GM18873 (cell line): Measurements from ENCODE around the gene B4GALNT3.
"Not testable (repeated sequence)": the region's sequence is repeated elsewhere in the genome, so short reads cannot be mapped to it uniquely, and the experiment has no call there.

Experiments used
- ATAC-seq: cut with Tn5 transposase; IDR thresholded peaks from one replicate; pipeline ENCODE4 v1.9.1; 2021; ENCODE audit warnings: mild to moderate bottlenecking, moderate library complexity, moderate number of reproducible peaks; ENCODE audit not compliant: unreplicated experiment, low FRiP score

Gene B4GALNT3

DNA sequence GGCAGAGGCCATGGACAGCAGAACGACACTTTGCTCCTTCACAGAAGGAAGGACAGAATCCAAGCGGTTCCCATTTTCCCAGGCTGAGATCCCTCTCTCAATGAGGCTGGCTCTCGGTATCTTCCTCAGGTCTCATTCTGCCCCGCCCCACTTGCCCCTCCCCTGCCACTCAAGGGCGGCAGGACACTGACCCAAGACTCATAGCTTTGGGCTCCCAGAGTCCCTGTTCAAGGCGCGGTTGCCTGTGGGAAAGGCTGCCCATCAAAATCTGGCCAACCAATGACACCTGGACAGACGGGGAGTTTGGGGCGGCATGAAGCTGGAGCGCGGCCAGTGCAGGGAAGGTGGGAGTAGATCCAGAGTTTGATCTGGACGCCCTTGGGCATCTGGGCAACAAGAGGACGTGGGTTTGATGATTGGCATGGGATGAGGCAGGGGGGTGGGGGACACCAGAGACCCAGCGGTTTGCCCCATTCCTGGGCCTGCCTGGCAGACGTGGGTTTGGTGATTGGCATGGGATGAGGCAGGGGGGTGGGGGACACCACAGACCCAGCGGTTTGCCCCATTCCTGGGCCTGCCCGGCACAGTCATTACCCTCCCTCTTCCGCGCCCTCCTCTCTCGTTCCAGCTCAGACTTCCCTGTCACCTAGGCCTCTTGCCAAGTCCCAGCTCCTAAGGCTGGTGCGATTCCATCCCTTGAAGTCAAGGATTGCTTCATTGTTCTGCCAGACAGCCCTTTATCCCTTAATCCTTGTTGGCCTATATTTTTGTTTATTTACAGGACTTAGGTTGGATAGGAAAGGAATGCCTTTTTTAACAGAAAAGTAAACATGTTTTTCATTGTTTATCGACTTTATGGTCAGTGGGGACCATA is 111.4 kb downstream of the B4GALNT3 start:
- ATAC-seq, result no peak

DNA sequence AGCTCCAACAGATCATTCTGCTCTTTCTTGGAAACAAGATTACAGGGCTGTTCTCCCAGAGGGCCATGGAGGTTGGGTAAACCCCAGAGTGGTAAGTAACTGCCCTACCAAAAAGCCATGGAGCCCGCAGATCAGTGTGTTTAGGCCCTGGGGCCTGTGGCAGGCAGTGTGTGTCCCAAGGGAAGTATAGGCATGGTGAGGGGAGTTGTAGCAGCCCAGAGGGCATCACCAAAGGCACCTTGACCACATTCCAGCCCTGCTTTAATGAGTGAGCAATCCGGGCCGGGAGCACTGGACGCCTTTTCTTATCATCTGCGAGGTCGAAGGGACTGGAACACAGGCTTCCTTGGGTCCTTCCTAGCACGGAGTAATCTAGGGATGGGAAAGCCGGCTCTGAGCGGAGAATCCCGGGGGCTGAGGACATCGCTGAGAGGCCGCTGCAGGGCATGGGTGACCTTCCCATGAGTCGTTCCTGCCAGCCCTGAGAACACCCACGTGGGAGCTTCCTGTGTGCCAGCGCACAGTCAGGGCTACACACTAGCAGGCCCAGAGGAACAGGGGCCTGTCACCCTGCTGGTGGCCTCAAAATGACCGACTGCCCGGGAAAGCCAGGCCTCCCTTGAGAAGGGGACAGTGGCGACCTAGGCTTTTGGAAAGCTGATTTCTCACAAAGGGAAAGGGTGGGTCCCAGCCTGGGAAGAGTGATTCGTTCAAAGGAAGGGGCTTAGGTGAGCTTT is 112.2 kb downstream of the B4GALNT3 start:
- no peak for ATAC-seq

DNA sequence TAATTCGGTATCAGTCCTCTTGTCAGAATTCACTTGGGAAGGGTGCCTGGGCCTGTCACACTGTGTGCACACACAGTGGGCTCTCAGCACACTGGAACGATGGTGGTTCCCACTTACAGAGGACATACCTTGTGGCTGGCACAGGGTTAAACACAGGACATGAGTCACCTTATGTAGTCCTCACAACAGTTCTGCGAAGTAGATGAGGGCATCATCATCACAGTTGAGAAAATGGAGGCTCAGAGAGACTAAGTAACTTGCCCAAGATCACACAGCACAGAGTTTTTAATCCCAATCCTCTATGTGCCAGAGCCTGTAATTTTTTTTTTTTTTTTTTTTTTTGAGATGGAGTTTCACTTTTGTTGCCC is 112.8 kb downstream of the B4GALNT3 start:
- no peak for ATAC-seq

DNA sequence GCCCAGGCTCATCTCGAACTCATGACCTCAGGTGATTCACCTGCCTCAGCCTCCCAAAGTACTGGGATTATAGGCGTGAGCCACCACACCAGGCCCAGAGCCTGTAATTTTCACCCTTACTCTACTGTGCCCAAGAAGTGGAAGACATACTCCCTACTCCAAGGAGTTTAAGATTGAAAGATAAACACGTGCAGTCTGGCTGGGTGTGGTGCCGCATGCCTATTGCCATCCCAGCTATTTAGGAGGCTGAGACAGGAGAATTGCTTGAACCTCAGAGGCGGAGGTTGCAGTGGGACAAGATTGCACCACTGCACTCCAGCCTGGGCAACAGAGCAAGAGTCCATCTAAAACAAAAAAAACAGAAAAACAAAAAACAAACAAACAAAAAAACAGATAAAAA is 113.5 kb downstream of the B4GALNT3 start:
- ATAC-seq, result no peak

DNA sequence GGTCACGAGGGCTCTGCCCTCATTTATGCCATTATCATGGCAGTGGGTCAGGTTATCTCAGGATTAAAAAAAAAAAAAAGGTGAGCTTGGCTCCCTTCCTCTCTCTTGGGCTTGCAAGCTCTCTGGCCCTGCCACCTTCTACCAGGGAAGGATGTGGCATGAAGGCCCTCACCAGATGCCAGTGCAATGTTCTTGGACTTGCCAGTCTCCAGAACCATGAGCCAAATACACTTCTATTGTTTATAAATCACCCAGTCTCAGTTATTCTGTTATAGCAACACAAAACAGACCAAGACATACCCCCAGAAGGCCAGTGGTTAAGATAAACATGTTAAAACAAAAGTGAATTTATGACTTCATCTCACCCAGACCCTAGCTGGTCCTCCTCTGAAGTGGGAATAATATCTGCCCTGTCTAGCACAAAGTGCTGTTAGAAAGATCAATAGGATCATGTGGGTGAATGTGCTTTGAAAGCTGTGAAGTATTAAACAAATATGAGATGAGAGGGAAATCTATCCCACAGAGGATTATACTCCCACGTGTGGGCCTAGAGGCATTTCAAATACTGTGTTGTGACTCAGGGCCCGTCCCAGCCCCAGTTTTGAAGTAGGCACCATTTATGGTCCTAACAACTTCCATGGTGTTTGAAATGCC is 114.9 kb downstream of the B4GALNT3 start:
- ATAC-seq, result no peak

DNA sequence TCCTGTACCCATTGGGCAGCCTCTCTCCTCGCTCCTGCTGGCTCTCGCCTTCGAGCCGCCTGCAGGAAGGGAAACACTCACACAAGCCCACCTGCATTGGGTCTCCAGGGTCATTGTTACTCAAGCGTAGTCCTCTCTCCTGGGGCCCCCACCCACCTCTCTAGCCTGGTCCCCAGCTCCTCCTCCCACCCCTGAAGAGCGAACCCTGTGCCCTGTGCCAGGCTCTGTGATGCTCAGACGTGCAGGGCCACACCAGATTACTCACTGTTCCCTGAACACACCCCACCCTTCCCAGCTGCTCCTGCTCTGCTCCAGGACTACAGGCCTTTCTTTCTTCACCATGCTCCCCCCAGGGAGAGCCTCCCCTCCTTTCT is 115.4 kb downstream of the B4GALNT3 start:
- no peak for ATAC-seq

DNA sequence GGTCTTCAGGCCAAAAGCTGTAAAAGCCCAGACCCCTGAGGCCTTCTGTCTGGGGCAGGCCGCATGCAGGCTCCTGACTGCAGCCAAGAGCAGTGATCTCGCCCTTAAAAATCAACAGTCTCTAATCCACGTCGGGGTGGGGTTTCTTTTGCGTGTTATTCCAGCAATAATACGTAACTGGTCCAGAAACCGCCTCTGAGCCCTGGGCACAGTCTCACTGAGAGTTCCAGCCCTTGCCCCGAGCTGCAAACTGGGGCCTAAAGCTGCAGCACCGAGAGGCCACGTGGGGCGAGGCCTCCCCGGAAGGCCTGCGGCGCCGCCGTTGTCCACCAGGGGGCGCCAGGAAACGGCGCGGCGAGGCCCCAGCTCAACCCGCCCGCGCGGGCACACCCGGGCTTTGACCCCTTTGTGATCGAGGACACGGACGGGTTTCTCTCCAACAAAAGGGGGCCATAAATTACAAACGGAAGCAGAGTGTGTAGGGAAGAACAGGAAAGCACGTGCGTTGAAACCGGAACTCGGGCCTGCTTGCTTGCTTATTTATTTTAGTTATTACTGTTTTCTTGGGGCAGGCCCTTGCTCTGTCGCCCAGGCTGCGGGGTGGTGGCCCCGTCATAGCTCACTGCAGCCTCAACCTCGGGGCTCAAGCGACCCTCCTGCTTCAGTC is 116.3 kb downstream of the B4GALNT3 start:
- ATAC-seq, result no peak

DNA sequence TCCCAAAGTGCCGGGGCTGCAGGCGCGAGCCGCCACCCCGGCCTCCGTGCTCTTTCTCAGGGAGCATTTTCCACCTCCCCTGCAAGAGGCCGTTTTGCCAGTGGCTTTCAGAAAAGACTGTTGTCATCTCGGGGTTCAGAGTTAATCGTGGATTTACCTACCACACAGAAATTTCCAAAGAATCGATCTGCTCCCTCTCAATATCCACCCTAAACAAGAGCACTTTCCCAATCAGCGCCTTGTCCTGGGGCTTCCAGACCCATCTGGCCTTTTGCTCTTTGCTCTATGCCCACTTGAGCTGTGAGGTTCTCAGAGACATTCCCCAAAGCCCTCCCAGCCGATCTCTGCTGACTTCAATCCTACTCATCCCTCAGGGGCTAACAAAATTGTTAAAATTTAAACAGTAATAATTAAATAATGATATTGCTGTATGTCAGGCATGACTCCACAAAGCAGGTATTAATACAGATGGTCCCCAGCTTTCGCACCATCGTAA is 116.9 kb downstream of the B4GALNT3 start:
- no peak for ATAC-seq

DNA sequence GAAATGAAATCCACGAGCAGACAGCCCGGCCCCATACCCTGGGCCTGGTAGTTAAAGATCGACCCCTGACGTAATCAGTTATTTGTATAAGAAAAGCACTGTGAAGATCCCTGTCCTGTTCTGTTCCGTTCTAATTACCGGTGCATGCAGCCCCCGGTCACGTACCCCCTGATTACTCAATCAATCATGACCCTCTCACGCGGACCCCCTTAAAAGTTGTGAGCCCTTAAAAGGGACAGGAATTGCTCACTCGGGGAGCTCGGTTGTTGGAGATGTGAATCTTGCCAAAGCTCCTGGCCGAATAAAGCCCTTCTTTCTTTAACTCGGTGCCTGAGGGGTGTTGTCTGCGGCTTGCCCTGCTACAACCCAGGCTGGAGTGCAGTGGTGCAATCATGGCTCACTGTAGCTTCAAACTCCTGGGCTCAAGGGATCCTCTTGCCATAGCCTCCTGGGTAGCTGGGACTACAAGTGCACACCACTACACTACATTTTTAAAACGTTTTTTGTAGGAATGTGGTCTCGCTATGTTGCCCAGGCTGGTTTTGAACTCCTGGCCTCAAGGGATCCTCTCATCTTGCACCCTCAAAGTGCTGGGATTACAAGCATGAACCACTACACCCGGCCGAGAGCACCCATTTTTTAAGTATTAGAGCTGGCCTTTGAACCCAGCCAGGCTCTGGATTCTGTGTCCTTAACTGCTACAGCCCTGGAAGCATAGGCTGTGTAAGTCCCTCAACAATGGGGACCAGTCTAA is 118.4 kb downstream of the B4GALNT3 start:
- ATAC-seq, result not testable (repeated sequence)

DNA sequence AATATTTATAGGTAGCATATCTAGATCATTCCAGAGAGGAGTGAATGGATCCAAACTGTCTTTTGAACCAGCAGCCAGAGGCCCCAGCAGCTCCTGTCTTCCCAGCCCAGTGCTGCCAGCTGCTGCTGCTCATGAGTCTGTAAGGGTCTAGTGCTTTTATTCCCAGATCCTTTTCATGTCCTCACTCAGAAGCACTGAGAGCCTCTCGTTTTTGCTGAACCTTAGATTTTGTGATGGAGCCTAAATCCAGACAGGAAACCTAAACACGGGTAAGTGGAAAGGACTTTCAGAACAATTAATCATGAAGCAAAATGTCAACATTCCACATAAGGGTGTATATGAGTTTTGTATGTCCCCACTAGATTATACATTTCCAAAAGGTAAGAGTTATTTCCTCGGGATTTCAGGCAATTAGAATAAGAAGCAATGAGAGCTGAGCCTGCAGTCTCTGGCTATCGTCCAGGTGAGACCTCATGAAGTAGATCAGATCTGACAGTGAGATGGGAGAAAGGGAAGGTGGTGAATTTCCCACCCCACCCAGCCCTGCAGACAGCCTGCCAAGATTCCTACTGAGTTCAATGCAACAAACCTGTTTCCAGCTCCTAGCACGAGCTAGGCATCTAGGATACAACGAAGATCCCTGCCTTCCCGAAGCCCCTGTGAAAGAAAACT is 119.1 kb downstream of the B4GALNT3 start:
- ATAC-seq, result no peak

DNA sequence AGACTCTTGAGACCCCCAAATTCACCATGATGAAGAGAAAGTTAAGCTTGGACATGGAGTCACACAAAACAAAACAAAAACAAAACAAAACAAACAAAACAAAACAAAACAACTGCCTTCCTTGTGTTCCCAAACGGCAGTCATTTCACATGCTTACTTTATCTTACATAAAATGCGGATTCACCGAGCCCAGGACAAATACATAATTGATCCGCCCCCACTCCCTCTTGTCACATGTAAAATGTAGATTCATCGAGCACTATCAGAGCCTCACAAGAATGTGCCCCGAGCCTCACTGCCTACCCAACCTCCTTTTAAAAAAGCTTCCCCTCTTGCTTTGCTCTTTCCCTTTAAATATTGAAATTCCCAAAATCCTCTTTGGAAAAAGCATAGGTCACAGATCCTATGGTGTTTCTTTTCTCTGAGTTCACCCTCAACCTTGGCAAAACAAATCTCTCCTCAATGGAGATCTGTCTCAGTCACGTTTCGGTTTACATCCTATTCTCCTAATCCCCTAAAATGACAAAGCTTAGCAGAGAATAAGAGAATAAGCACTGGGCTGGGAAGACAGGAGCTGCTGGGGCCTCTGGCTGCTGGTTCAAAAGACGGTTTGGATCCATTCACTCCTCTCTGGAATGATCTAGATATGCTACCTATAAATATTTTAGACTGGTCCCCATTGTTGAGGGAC is 119.8 kb downstream of the B4GALNT3 start:
- no peak for ATAC-seq

DNA sequence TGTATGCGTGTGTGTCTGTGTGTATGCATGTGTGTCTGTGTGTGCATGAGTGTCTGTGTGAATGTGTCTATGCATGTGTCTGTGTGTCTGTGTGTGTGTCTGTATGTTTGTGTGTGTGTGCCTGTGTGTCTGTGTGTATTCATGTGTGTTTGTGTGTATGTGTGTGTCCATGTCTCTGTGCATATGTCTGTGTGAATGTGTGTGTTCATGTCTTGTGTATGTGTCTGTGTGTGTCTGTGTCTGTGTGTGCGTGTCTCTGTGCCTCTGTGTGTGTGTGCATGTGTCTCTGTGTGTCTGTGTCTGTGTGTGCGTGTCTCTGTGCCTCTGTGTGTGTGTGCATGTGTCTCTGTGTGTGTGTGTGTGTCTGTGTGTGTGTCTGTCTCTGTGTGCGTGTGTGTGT is 121.1 kb downstream of the B4GALNT3 start:
- ATAC-seq, result no peak

DNA sequence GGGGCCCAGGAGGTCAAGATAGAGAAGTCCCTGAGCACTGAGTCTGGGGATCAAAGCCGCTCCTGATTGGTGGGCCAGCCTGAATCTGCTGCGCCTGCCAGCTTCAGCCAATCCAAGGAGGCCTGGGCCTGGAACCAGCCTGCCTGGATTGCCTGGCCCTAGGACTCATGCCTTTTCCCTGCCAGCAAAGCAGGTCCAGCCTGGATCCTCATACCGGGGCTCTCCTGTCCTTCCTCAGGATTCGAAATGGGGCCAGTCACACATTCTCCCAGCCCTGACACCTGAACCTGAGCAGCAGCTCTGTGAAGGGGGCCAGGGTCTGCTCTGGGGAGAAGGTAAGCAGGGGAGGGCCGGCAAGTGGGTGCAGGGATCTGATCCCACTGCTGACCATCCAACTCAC is 121.6 kb downstream of the B4GALNT3 start:
- ATAC-seq, result no peak

DNA sequence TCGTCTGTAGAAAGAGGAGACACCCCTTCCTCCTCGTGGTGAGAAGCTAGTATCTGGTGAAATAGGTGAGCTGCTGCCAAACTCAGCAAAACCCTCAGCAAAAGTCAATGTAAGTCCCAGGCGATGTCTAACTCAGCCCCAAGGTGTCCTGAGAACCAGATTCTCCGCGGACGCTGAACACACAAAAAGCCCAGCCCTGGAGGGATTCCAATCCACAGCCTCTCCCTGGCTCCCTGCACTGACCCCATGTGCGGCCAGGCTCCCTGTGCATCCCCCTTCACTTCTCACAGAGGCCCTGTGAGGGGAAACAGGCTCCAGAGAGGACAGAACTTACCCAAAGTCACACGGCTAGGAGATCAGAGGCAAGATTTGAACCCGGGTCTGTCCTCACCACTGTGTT is 122.0 kb downstream of the B4GALNT3 start:
- ATAC-seq, result no peak

DNA sequence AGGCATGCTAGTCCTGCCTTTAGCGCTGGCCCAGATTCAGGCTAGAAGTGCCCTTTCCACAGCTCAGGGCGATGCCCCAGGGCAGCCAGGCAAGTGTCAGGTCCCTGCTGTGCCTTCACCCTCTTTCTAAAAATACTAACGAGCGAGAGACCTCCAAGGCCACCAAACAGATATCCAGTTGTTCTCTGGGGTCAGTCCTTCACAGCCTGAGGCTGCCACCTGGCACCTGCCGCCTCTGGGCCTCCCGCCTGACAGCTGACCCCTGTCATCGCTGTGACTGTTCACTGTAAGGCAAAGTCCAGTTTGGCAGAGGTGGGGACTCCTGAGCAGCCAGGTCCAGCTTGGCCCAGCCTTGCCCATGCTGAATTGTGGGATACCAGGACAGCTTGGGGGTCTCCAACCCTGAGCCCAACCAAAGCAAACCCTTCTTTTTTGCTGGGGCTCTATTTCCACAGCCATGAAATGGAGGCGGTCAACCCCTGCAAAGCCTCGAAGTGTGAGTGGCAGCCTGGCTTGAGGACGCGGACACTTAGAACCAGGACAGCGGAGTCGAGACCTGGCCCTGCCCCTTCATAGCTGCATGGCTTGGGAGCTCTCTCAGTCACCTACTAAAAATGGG is 123.6 kb downstream of the B4GALNT3 start:
- ATAC-seq, result no peak

DNA sequence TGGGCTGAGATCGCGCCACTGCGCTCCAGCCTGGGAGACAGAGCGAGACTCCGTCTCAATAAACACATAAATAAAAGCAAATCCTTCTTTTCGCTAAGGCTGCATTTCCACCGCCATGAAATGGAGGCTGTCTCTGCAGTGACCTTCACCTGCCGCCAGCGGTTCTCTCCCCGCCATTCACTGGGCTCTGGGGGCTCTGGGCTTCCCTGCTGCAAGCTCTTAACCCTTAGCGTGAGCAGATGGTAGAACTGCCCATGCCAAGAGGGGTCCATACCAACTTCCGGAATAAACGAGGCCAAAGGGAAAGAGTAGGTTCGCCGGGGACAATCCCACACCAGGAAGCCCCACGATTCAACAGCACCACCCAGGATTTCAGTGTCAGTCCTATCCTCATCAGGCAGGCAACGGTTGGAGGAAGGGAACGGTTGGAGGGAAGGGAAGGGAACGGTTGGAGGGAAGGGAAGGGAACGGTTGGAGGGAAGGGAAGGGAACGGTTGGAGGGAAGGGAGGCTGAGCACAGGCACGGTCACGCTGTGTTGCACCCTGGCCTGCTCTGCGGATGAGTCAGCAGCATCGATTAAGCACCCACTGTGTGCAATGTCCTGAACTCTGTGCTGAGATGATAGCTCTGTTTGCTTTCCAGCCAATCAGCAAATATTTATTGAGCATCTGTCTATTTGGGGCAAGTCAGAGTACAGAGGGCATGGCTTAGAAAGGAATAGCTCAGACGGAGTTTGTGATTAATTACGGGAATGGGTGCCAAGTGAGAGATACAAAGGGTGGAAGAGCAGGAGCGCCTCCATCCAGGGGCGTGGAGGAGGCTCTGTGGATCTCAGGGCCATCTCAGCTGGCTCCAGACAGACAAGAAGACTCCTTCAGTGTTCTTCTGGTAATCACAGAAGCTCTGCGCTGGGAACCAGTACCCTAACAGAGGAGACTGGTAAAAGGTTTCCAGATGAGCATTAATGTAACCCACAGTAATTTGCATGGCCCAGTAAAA is 125.6 kb downstream of the B4GALNT3 start:
- no peak for ATAC-seq

DNA sequence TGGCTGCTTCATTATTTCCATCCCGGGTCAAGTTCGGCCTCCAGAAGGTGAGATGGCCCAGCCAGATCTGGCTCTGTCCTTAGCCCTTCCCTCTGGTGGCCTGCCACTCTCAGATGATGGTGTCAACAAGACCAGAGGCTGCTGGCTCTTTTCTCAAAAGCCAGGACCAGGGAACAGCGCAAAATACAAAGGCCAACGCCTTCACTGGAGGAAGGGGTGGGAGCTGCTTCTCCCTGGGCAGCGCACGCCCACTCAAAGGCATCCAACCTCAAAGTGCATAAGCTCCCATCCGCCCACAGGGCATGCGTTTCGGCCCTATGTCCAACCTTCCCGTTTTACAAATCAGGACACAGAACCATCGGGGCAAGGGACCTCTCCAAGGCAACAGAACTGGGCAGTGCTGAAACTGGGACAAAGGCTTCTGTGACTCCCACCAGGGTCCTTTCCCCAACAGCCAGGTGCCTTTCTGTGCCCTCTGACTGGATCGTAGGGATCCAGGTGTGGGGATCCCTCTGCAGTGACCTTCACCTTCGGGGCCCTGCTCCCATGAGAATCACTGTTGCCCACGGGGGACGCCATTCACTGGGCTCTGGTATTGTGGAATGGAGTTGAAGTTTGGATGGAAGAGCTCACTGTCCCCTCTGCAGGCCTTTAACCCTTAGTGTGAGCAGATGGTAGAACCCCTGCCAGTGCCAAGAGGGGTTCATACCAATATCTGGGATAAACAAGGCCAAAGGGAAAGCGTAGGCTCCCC is 126.8 kb downstream of the B4GALNT3 start:
- ATAC-seq, result no peak
